Endothelial cell of umbilical vein (primary cell): ENCODE results near the gene SPPL2B. TPM values are rescaled to one million over a fixed set of nuclear protein-coding genes. Genes with fewer than 3 reads are reported as not detected.

Experiments
- BruUV-seq: library from RNA; stranded (reverse); fragments of 400-500 nt; replicated peaks from 2 replicates; lab custom pipeline; 2021; lab: Mats Ljungman, UMichigan
- CTCF ChIA-PET: fragments of 300-600, 350-600 bp; sonication (Branson Sonifier 250); formaldehyde crosslinking; loops from one replicate; lab custom pipeline; 2021; ENCODE audit warnings: antibody characterized with exemption, inconsistent platforms; lab: Charles Lee
- POLR2A ChIA-PET: fragments of 300-600, 350-600 bp; sonication (Branson Sonifier 250); formaldehyde crosslinking; loops from one replicate; lab custom pipeline; 2021; ENCODE audit warnings: antibody characterized with exemption, inconsistent platforms; lab: Charles Lee
- DNase-seq: peaks from one replicate; pipeline ENCODE4 v3.0.0-alpha.2; 2011; ENCODE audit warnings: low read depth, low spot score
- FAIRE-seq: peaks from 2 replicates; lab custom pipeline; 2011; peaks lifted over from hg19 to GRCh38; lab: Jason Lieb, UNC
- H2AFZ ChIP-seq: 2 replicates; pipeline ENCODE4 v1.6.0; 2012; ENCODE audit warnings: low read depth, low read length, control low read depth, inconsistent platforms
- H3K27ac ChIP-seq: 2 replicates; pipeline ENCODE4 v1.5.1; 2011; ENCODE audit warnings: low read depth, mild to moderate bottlenecking, control low read depth, low read length, moderate library complexity; ENCODE audit not compliant: insufficient read depth
- H3K27me3 ChIP-seq, 2 experiments: 2 replicates each; pipeline versions ENCODE4 v1.6.0 to v1.6.1; 2011; ENCODE audit warnings: low read length in 2 of 2, mixed read lengths in 1 of 2; ENCODE audit not compliant: control insufficient read depth in 2 of 2, insufficient read depth in 2 of 2
- H3K36me3 ChIP-seq, 2 experiments: 2 replicates in 1 of 2; 3 replicates in 1 of 2; pipeline ENCODE4 v1.5.1; 2011; ENCODE audit warnings: low read length in 2 of 2, mild to moderate bottlenecking in 1 of 2, moderate library complexity in 1 of 2; ENCODE audit not compliant: control insufficient read depth in 2 of 2, insufficient read depth in 2 of 2; ENCODE audit errors: extremely low read depth in 1 of 2
- H3K4me1 ChIP-seq: 3 replicates; pipeline ENCODE4 v1.5.1; 2011; ENCODE audit warnings: mild to moderate bottlenecking, low read length; ENCODE audit not compliant: control insufficient read depth, insufficient read depth; ENCODE audit errors: extremely low read depth
- H3K4me2 ChIP-seq: 2 replicates; pipeline ENCODE4 v1.6.1; 2011; ENCODE audit warnings: low read length, control low read depth, mixed read lengths; ENCODE audit not compliant: insufficient read depth
- H3K4me3 ChIP-seq, 3 experiments: fragments of 200-600 bp in 1 of 3; sonication (generic), shearing (Covaris generic) in 1 of 3; replicated peaks in 1 of 3; 2 replicates each; pipeline ENCODE4 v1.5.1; 2011 to 2016; ENCODE audit warnings: control low read depth in 3 of 3, low read length in 3 of 3, mild to moderate bottlenecking in 2 of 3, inconsistent platforms in 1 of 3, low read depth in 1 of 3, moderate library complexity in 1 of 3; ENCODE audit not compliant: insufficient read depth in 1 of 3
- H3K79me2 ChIP-seq: 2 replicates; pipeline ENCODE4 v1.6.0; 2012; ENCODE audit warnings: low read length, inconsistent platforms; ENCODE audit not compliant: control insufficient read depth, insufficient read depth
- H3K9ac ChIP-seq: replicated peaks from 2 replicates; pipeline ENCODE3; 2011; ENCODE audit warnings: low read length, control low read depth; ENCODE audit not compliant: insufficient read depth; ENCODE audit errors: extremely low read depth
- H3K9me1 ChIP-seq: replicated peaks from 3 replicates; pipeline ENCODE4 v1.6.0; 2011; ENCODE audit warnings: mild to moderate bottlenecking, low read length; ENCODE audit not compliant: control insufficient read depth, insufficient read depth; ENCODE audit errors: extremely low read depth
- H3K9me3 ChIP-seq: replicated peaks from 2 replicates; pipeline ENCODE4 v1.5.1; 2012; ENCODE audit warnings: low read length, inconsistent platforms; ENCODE audit not compliant: control insufficient read depth, insufficient read depth
- H4K20me1 ChIP-seq: replicated peaks from 2 replicates; pipeline ENCODE3; 2011; ENCODE audit warnings: mild to moderate bottlenecking, low read length; ENCODE audit not compliant: control insufficient read depth, insufficient read depth; ENCODE audit errors: extremely low read depth
- EZH2 ChIP-seq: IDR thresholded peaks from 2 replicates; pipeline ENCODE4 v1.6.1; 2012; ENCODE audit warnings: borderline replicate concordance, low read depth, mild to moderate bottlenecking, moderate library complexity, low read length, inconsistent platforms; ENCODE audit not compliant: severe bottlenecking
- FOS ChIP-seq: IDR thresholded peaks from 2 replicates; pipeline ENCODE4 v1.6.1; 2011; ENCODE audit warnings: mild to moderate bottlenecking, low read length, moderate library complexity, borderline replicate concordance; ENCODE audit not compliant: insufficient read depth
- GATA2 ChIP-seq: IDR thresholded peaks from 2 replicates; pipeline ENCODE4 v1.7.0; 2011; ENCODE audit warnings: low read depth, mild to moderate bottlenecking, moderate library complexity, mixed read lengths, low read length; ENCODE audit not compliant: insufficient read length, insufficient read depth
- JUN ChIP-seq: IDR thresholded peaks from 2 replicates; pipeline ENCODE4 v1.6.1; 2011; ENCODE audit warnings: borderline replicate concordance, low read depth; ENCODE audit not compliant: insufficient read length, insufficient read depth
- MYC ChIP-seq: IDR thresholded peaks from one replicate; pipeline ENCODE4 v1.6.1; 2011; ENCODE audit warnings: mild to moderate bottlenecking, low read depth, low read length
- POLR2A ChIP-seq: IDR thresholded peaks from 2 replicates; pipeline ENCODE4 v1.6.1; 2012; ENCODE audit warnings: low read depth, mild to moderate bottlenecking, control low read depth, low read length
- POLR2AphosphoS5 ChIP-seq: IDR thresholded peaks from 2 replicates; pipeline ENCODE4 v1.6.1; 2012; ENCODE audit warnings: low read depth, mild to moderate bottlenecking, control low read depth, low read length, moderate library complexity; ENCODE audit not compliant: insufficient read depth
- dilution Hi-C: fragments of 300-500 bp; cut with MboI; formaldehyde crosslinking; loops from one replicate; pipeline ENCODE4 v1.15.0; 2019; ENCODE audit warnings: low sequenced_read_pairs; ENCODE audit not compliant: extremely low pct_ligation_motif_present
- intact Hi-C: fragments of 100-400 bp; cut with micrococcal nuclease; formaldehyde crosslinking; loops from one replicate; pipeline ENCODE4 v1.10.0; 2022
- polyA plus RNA-seq, 4 experiments: library from polyadenylated mRNA; depleted of rRNA in 3 of 4; stranded (reverse) in 3 of 4; unstranded in 1 of 4; fragments of >200 nt; gene quantifications; 2 replicates each; pipeline versions ENCODE4 v1.2.1 to v1.2.3, GENCODE V29; 2011 to 2012; ENCODE audit warnings: missing spikeins in 1 of 4
- total RNA-seq: library from RNA; stranded (reverse); gene quantifications from 2 replicates; pipeline ENCODE4 v1.2.3, GENCODE V29; 2021
- TF ChIP-seq, protein P1 (sequence below), 2 donors: IDR thresholded peaks; 1 replicate in 1 of 2; 2 replicates in 1 of 2; pipeline ENCODE4 v1.5.1; 2011; ENCODE audit warnings: low read length in 2 of 2, mild to moderate bottlenecking in 2 of 2, moderate library complexity in 2 of 2, control low read depth in 1 of 2, inconsistent platforms in 1 of 2, low read depth in 1 of 2; ENCODE audit not compliant: insufficient read depth in 1 of 2; ENCODE audit errors: extremely low read depth in 1 of 2
- TF ChIP-seq, protein P2 (sequence below): IDR thresholded peaks from 2 replicates; pipeline ENCODE4 v1.6.1; 2011; ENCODE audit not compliant: insufficient read depth, insufficient read length

SPPL2B gene
- total and polyA plus RNA-seq, 2 donors (not counting 3 experiments of a cell fraction or from before 2014, with no cell fraction given): 60.7 to 62.7 TPM

DNA sequence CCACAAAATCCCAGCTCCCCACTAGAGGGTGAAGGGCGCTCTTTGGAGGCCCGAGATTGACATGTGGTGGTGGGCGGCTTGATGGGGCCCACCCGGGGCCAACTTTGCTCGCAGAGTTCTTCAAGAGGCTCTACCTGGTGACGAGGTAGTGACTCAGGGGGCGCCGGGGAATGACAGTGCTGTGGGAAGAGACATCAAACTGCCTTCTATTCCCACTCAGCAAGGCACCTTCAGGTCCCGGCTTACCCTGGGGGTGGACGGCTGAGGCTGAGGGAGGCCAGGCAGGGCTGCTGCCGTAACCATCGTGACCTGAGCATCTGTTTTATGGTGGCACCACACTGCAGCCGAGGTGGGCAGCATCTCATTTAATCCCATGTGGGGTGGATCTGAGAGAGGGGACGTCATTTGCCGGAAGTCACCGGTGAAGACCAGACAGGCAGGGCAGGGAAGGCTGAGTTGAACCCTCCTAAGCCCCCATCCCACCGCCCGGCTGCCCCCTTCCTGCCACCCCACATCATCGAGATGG is 22.1 kb upstream of the SPPL2B start:
- dilution Hi-C loops: no loop called here
- TF ChIP-seq POLR2AphosphoS5 (no peak), POLR2A (no peak), JUN (no peak), FOS (no peak), MYC (no peak), EZH2 (no peak), GATA2 (no peak)
- TF ChIP-seq, protein P1, sequence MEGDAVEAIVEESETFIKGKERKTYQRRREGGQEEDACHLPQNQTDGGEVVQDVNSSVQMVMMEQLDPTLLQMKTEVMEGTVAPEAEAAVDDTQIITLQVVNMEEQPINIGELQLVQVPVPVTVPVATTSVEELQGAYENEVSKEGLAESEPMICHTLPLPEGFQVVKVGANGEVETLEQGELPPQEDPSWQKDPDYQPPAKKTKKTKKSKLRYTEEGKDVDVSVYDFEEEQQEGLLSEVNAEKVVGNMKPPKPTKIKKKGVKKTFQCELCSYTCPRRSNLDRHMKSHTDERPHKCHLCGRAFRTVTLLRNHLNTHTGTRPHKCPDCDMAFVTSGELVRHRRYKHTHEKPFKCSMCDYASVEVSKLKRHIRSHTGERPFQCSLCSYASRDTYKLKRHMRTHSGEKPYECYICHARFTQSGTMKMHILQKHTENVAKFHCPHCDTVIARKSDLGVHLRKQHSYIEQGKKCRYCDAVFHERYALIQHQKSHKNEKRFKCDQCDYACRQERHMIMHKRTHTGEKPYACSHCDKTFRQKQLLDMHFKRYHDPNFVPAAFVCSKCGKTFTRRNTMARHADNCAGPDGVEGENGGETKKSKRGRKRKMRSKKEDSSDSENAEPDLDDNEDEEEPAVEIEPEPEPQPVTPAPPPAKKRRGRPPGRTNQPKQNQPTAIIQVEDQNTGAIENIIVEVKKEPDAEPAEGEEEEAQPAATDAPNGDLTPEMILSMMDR (IDR thresholded peaks at IDR 0.05; ENCODE audit: extremely low read depth in 1 of 2, insufficient read depth in 1 of 2, low read depth in 1 of 2, low read length in 2 of 2): no peak
- TF ChIP-seq, protein P2, sequence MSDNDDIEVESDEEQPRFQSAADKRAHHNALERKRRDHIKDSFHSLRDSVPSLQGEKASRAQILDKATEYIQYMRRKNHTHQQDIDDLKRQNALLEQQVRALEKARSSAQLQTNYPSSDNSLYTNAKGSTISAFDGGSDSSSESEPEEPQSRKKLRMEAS: no peak
- Histone ChIP-seq H3K79me2 (no peaks in the 10 kb centered on the region), H4K20me1 (no peaks in the 10 kb centered on the region), H3K27me3 (peaks cover 8 to 27% of the 10 kb centered on the region in 2 experiments), H3K9me3 (no peaks in the 10 kb centered on the region), H3K27ac (no peak overlapping the region), H3K4me1 (no peaks in the 10 kb centered on the region), H3K9ac (no peak overlapping the region), H3K4me2 (no peak overlapping the region), H3K36me3 (no peaks in the 10 kb centered on the region), H3K4me3 (no peak overlapping the region), H2AFZ (no peak overlapping the region), H3K9me1 (no peaks in the 10 kb centered on the region)
- DNase-seq: no peak
- CTCF ChIA-PET: interaction anchor here (1.5 kb wide), 1 partner anchor 10 kb away, joined by 4 read pairs; no protein-coding TSS in a partner anchor
- POLR2A ChIA-PET: no interaction called here
- intact Hi-C loops: no loop called here
- no peak for FAIRE-seq
- BruUV-seq: no TSS peak
